ENCODE results near the gene RPH3AL. TPM values are rescaled to one million over a fixed set of nuclear protein-coding genes. Genes with fewer than 3 reads are reported as not detected.

Gene RPH3AL
- polyA plus RNA-seq, 3 donors: 0.71 to 1.9 (median 1.5) TPM

DNA sequence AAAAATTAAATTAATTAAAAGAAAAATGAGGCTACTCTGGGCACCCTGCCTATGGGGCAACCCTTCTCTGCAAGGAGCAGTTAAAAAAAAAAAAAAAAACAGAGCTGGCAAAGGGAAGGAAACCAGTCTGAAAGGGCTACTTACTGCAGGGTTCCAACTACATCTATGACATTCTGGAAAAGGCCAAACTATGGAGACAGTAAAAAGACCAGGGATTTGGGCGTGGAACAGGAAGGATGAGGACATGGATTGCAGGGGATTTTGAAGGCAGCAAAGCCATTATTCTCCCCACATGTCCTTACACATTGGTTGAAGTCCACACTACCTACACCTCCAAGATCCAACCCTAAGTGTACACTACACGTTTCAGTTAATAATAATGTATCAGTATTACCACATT, 4.6 kb downstream of the RPH3AL start:
- no peaks in the 10 kb centered on the region for H3K79me2 ChIP-seq (ENCODE audit: insufficient read depth, low read length)
- no peak overlapping the region for H3K4me2 ChIP-seq (replicated peaks; ENCODE audit: extremely low read depth, low read length, poor library complexity, severe bottlenecking)
- H3K4me1 Mint-ChIP-seq: peaks cover 50% of the 10 kb centered on the region
- H3K4me1 ChIP-seq (ENCODE audit: control insufficient read depth in 1 of 2, insufficient read depth in 2 of 2, low read length in 2 of 2): peaks cover 33 to 39% of the 10 kb centered on the region in 2 donors
- TF ChIP-seq, protein P1, sequence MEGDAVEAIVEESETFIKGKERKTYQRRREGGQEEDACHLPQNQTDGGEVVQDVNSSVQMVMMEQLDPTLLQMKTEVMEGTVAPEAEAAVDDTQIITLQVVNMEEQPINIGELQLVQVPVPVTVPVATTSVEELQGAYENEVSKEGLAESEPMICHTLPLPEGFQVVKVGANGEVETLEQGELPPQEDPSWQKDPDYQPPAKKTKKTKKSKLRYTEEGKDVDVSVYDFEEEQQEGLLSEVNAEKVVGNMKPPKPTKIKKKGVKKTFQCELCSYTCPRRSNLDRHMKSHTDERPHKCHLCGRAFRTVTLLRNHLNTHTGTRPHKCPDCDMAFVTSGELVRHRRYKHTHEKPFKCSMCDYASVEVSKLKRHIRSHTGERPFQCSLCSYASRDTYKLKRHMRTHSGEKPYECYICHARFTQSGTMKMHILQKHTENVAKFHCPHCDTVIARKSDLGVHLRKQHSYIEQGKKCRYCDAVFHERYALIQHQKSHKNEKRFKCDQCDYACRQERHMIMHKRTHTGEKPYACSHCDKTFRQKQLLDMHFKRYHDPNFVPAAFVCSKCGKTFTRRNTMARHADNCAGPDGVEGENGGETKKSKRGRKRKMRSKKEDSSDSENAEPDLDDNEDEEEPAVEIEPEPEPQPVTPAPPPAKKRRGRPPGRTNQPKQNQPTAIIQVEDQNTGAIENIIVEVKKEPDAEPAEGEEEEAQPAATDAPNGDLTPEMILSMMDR (IDR thresholded peaks at IDR 0.05): no peak
- peaks cover 0 to 6% (median 2%) of the 10 kb centered on the region in 3 donors for H3K27me3 Mint-ChIP-seq (ENCODE audit: low read depth in 3 of 3)
- no peak overlapping the region for H3K4me3 ChIP-seq (replicated peaks in 1 of 3; ENCODE audit: low read depth in 2 of 3, low read length in 3 of 3)
- peaks cover 0 to 4% of the 10 kb centered on the region in 2 donors for H3K36me3 Mint-ChIP-seq
- no peak overlapping the region for H3K27ac ChIP-seq (ENCODE audit: low read depth in 1 of 2, low read length in 2 of 2)
- no peaks in the 10 kb centered on the region for H3K36me3 ChIP-seq (replicated peaks in 1 of 2; ENCODE audit: control insufficient read depth in 1 of 2, insufficient read depth in 2 of 2, low read length in 2 of 2)
- H3K9ac ChIP-seq (ENCODE audit: insufficient read depth, low read length, poor library complexity, severe bottlenecking): no peak overlapping the region
- peaks cover 0 to 7% (median 2%) of the 10 kb centered on the region in 7 donors for H3K9me3 Mint-ChIP-seq
- intact Hi-C loops (cut with micrococcal nuclease): no loop called here
- no peaks in the 10 kb centered on the region for H4K20me1 ChIP-seq (ENCODE audit: insufficient read depth, low read length)
- H2AFZ ChIP-seq (ENCODE audit: insufficient read depth, low read depth, low read length, poor library complexity, severe bottlenecking): no peak overlapping the region
- no peak overlapping the region for H3K4me3 Mint-ChIP-seq
- H3K27ac Mint-ChIP-seq: no peak overlapping the region
- no peaks in the 10 kb centered on the region for H3K9me3 ChIP-seq (replicated peaks in 1 of 2; ENCODE audit: control insufficient read depth in 1 of 2, insufficient read depth in 1 of 2, low read length in 2 of 2)
- H3K27me3 ChIP-seq (ENCODE audit: control insufficient read depth in 2 of 2, insufficient read depth in 2 of 2, low read length in 2 of 2): no peaks in the 10 kb centered on the region
- WGBS (ENCODE audit: insufficient coverage): no CpG with 5 or more reads among the region's 2 CpGs
- DNase-seq: no peak

DNA sequence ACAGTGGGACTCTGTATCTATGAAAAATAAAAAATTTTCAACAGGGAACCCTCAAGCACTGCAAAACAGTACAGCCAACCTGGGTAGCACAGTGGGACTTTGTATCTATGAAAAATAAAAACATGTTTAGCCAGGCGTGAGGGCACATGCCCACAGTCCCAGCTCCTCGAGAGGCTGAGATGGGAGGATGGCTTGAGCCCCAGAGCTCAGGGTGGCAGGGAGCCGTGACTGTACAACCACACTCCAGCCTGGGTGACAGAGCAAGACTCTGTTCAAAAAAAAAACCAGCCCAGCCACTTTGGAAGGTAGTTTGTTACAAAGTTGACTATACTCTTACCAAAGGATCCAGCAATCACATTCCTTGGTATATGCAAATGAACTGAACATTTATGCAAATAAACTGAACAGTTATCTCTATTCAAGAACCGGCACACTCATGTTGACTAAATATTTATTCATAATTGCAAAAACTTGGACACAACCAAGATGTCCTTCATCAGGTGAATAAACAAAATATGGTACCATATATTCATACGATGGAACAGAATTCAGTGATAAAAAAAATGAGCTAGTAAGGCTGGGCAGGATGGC, 5.2 kb downstream of the RPH3AL start:
- Histone ChIP-seq H3K4me2 (replicated peaks; ENCODE audit: extremely low read depth, low read length, poor library complexity, severe bottlenecking) (no peak overlapping the region), H3K9me3 (replicated peaks in 1 of 2; ENCODE audit: control insufficient read depth in 1 of 2, insufficient read depth in 1 of 2, low read length in 2 of 2) (no peaks in the 10 kb centered on the region), H3K36me3 (replicated peaks in 1 of 2; ENCODE audit: control insufficient read depth in 1 of 2, insufficient read depth in 2 of 2, low read length in 2 of 2) (no peaks in the 10 kb centered on the region), H3K9ac (ENCODE audit: insufficient read depth, low read length, poor library complexity, severe bottlenecking) (no peak overlapping the region), H4K20me1 (ENCODE audit: insufficient read depth, low read length) (no peaks in the 10 kb centered on the region), H3K27me3 (ENCODE audit: control insufficient read depth in 2 of 2, insufficient read depth in 2 of 2, low read length in 2 of 2) (no peaks in the 10 kb centered on the region), H3K79me2 (ENCODE audit: insufficient read depth, low read length) (no peaks in the 10 kb centered on the region), H3K27ac (ENCODE audit: low read depth in 1 of 2, low read length in 2 of 2) (no peak overlapping the region), H3K4me1 (ENCODE audit: control insufficient read depth in 1 of 2, insufficient read depth in 2 of 2, low read length in 2 of 2) (peaks cover 27 to 33% of the 10 kb centered on the region in 2 donors), H3K4me3 (replicated peaks in 1 of 3; ENCODE audit: low read depth in 2 of 3, low read length in 3 of 3) (no peak overlapping the region), H2AFZ (ENCODE audit: insufficient read depth, low read depth, low read length, poor library complexity, severe bottlenecking) (no peak overlapping the region)
- Mint-ChIP-seq H3K36me3 (peaks cover 0 to 4% of the 10 kb centered on the region in 2 donors), H3K27me3 (ENCODE audit: low read depth in 3 of 3) (peaks cover 2 to 6% (median 2%) of the 10 kb centered on the region in 3 donors), H3K9me3 (peaks cover 0 to 7% (median 2%) of the 10 kb centered on the region in 7 donors), H3K4me1 (peaks cover 44% of the 10 kb centered on the region), H3K27ac (no peak overlapping the region), H3K4me3 (no peak overlapping the region)
- TF ChIP-seq, protein P1 (IDR thresholded peaks at IDR 0.05): no peak
- intact Hi-C loops (cut with micrococcal nuclease): no loop called here
- DNase-seq: no peak
- 96% methylated on average over 4 of the region's 5 CpGs for WGBS (ENCODE audit: insufficient coverage)
